SK-N-SH treated with all-trans-retinoic acid at 6 μM for 48 hours (cell line): ENCODE results near the gene DCTN2.

Source experiments
- ARNTL ChIP-seq: fragments of 450-650 bp; formaldehyde crosslinking; IDR thresholded peaks from 2 replicates; pipeline ENCODE4 v1.5.0; 2020; ENCODE audit warnings: low read depth, mild to moderate bottlenecking, moderate library complexity, borderline replicate concordance
- CSRNP3 ChIP-seq: fragments of 250-450 bp; sonication (Bioruptor Pico); IDR thresholded peaks from 2 replicates; pipeline ENCODE4 v1.5.1; 2021; ENCODE audit warnings: mild to moderate bottlenecking, moderate library complexity
- ISL1 ChIP-seq: fragments of 250-450 bp; sonication (Bioruptor Pico); IDR thresholded peaks from 2 replicates; pipeline ENCODE4 v2.1.2; 2022; ENCODE audit warnings: mild to moderate bottlenecking, moderate library complexity
- PATZ1 ChIP-seq: fragments of 250-450 bp; sonication (Bioruptor Pico); IDR thresholded peaks from 2 replicates; pipeline ENCODE4 v1.8.0; 2020; ENCODE audit warnings: mild to moderate bottlenecking, moderate library complexity, borderline replicate concordance
- TCF4 ChIP-seq: fragments of 250-450 bp; sonication (Bioruptor Pico); IDR thresholded peaks from 2 replicates; pipeline ENCODE4 v1.8.0; 2021; ENCODE audit warnings: mild to moderate bottlenecking, moderate library complexity, borderline replicate concordance
- TOX ChIP-seq: fragments of 250-450 bp; sonication (Bioruptor Pico); IDR thresholded peaks from 2 replicates; pipeline ENCODE4 v1.8.0; 2021; ENCODE audit warnings: mild to moderate bottlenecking, moderate library complexity, borderline replicate concordance
- ZFP30 ChIP-seq: fragments of 450-650 bp; formaldehyde crosslinking; IDR thresholded peaks from 2 replicates; pipeline ENCODE4 v1.5.0; 2022; ENCODE audit warnings: mild to moderate bottlenecking, moderate library complexity
- ZNF8 ChIP-seq: fragments of 450-650 bp; formaldehyde crosslinking; IDR thresholded peaks from 2 replicates; pipeline ENCODE4 v1.5.0; 2020; ENCODE audit warnings: mild to moderate bottlenecking, moderate library complexity

- TF ChIP-seq PATZ1 (CRISPR knock-in tag) (no peak), ZFP30 (CRISPR knock-in tag) (no peak), ARNTL (CRISPR knock-in tag) (no peak), CSRNP3 (CRISPR knock-in tag) (no peak), ZNF8 (CRISPR knock-in tag) (no peak), ISL1 (CRISPR knock-in tag) (no peak), TOX (CRISPR knock-in tag) (no peak), TCF4 (CRISPR knock-in tag) (no peak)
These were observed 22.0 kb downstream of the DCTN2 start for GRCh38 chr12:57524814-57525614.
